Suprapubic skin (tissue), 3 donors: ENCODE measurements around the gene TGFB1I1.
A peak's percentile ranks its signal among the peaks of the same experiment; 100 is the strongest.

Experiments
- POLR2A ChIP-seq, 2 donors: fragments of 450-650 bp; IDR thresholded peaks; one replicate each; pipeline ENCODE4 v1.6.1; 2017; ENCODE audit warnings: antibody characterized with exemption in 2 of 2, mild to moderate bottlenecking in 2 of 2, moderate library complexity in 2 of 2
- TF ChIP-seq, protein P1 (sequence below), 2 donors: fragments of 200-600 bp in 1 of 2; fragments of 450-650 bp in 1 of 2; sonication (generic) in 1 of 2; IDR thresholded peaks; one replicate each; pipeline ENCODE4 v1.5.1; 2016 to 2019; ENCODE audit warnings: antibody characterized with exemption in 2 of 2, mild to moderate bottlenecking in 1 of 2, moderate library complexity in 1 of 2

DNA sequence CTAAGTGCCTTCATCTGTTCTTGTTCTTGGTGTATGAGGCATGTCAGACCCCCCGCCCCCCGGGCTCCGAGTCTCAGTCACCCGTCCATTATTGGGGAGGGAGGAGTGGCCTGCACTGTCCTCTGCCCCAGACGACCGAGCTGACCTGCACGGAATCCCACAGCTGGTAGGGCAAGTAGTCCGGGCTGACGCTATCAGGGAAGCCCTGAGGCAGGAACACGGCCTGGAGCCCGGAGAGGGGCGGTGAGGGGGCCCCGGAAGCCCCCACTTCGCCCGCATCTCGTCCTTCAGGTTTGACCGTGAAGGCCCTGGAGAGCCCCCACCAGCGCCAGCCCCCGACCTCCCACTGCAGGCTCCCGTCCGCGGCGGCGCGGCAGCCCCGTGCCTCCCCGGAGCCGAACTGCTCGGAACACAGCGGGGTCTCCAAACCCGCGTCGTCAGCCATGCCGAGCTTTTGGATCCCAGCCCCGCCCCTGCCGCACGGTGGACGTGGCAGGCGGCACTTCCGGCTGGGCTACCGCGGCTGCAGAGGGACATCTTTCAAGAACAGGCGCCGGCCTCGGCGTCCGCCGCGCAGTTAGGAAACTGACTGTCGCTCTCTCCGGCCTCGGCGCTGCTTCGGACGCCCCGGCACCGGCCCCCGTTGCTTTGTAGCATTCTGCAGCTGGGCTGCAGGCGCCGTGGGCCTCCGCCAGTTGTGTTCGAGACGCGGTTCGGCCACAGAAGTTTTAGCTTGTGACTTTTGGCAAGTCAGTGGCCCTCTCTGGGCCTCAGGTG lies 36.2 kb downstream of the TGFB1I1 start, which contains the start of gene RUSF1:
- TF ChIP-seq, protein P1, sequence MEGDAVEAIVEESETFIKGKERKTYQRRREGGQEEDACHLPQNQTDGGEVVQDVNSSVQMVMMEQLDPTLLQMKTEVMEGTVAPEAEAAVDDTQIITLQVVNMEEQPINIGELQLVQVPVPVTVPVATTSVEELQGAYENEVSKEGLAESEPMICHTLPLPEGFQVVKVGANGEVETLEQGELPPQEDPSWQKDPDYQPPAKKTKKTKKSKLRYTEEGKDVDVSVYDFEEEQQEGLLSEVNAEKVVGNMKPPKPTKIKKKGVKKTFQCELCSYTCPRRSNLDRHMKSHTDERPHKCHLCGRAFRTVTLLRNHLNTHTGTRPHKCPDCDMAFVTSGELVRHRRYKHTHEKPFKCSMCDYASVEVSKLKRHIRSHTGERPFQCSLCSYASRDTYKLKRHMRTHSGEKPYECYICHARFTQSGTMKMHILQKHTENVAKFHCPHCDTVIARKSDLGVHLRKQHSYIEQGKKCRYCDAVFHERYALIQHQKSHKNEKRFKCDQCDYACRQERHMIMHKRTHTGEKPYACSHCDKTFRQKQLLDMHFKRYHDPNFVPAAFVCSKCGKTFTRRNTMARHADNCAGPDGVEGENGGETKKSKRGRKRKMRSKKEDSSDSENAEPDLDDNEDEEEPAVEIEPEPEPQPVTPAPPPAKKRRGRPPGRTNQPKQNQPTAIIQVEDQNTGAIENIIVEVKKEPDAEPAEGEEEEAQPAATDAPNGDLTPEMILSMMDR (IDR thresholded peaks at IDR 0.05), result no peak
- TF ChIP-seq POLR2A (IDR thresholded peaks at IDR 0.05), result peak; percentile 73 to 93
